CD4-positive, alpha-beta T cell treated with Interleukin-17A for 4 hours (primary cell): ENCODE results near the gene CLTCL1.

Source experiments
- DNase-seq: peaks from one replicate; pipeline ENCODE4 v3.0.0-alpha.2; 2020; ENCODE audit warnings: mixed read lengths

Gene CLTCL1

GRCh38 chr22:19194766-19195536 lies 96.6 kb downstream of the CLTCL1 start:
- no peak for DNase-seq

- DNase-seq: no peak
Observed at GRCh38 chr22:19193879-19194278, 97.6 kb downstream of the CLTCL1 start.

GRCh38 chr22:19187716-19188563 lies 103.6 kb downstream of the CLTCL1 start:
- DNase-seq: no peak

GRCh38 chr22:19184276-19184997 lies 107.1 kb downstream of the CLTCL1 start:
- DNase-seq: no peak

DNA sequence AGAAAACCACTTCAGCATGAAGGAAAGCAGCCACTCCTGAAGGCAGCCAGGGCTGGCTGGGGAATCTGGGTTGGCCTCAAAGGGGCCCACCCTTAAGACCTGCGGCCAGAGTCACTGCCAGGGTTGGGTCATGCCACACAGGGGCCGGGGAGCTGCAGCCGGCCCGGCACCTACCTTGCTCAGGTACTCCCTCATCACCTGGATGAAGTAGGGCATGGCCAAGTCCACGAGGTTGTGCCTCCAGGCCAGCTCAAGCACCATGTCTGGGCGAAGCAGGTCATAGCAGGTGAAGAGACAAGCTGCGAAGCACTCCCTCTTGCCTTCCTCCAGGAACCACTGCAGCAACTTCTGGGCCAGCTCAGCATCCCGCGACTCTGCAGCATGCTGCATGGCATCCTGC lies 108.3 kb downstream of the CLTCL1 start:
- DNase-seq: no peak

GRCh38 chr22:19182472-19183157 lies 108.9 kb downstream of the CLTCL1 start:
- DNase-seq: no peak

DNA sequence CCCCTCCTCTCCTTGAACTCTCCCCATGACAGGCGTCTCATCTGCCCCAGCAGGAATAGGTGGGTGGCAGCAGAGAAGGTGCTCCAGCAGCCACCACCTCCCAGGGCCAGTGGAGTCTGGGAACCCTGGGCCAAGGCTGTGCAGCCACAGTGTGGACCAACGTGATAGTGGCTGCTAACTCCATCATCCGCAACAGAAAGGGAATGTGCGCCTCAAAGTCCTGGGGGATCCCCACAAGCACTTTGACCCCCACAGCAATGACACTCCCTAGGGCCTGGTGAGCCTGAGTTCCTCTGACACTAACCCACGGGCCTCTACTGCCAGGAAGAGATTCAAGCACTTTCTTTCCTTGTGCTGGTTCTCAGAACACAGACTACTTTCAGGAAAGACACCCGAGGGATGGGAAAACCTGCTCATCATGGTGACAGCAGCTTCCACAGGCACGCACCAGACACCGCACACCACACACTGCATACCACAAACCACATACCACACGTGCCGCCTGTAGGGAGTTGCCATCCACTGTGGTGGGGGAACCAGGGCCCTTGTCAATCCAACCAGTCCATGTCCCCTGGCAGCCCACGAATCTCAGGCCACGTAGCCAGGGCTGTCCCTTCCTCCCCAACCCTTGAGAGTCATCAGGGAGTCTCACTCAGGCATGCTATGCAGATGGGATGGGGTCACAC lies 109.6 kb downstream of the CLTCL1 start:
- DNase-seq: no peak

DNA sequence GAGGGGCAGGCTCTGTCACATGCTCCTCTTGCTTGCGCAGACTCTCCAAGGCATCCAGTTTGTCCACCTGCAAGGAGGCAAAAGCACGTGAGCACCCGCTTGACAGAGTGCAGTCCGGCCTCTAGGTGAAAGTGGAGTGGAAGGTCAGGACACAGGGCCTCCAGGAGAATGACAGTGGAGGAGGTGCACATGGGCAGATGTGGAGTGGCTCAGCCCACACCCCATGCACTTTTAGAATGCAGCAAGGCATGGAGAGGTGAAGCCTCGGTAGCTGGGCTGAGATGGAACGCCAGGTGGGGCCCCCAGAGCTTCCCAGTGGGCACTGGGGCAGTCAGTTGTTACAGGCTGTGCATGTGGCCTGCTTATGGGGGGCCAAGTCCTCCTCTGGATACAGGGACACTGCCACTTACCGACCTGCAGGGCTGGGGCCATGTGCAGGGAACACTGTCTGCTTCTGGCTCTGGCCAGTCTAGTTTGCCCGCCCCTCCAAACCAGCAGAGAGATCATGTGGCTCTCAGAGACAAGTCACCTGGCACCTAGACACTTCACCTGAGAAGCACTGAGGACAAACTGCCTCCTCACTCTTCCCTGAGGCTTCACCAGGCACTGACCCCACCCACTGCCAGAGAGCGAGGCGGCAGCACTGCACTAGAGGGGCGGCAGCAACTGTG lies 110.6 kb downstream of the CLTCL1 start:
- DNase-seq: no peak

GRCh38 chr22:19180234-19180633 lies 111.3 kb downstream of the CLTCL1 start:
- DNase-seq: no peak

- DNase-seq: peak; percentile 57
Observed at GRCh38 chr22:19179497-19180048, 111.9 kb downstream of the CLTCL1 start.

GRCh38 chr22:19178657-19179496 lies 112.6 kb downstream of the CLTCL1 start, which contains the start of gene SLC25A1:
SLC25A1 (minus strand) TSS chr22:19178736; CDS start chr22:19178673, 63 bp downstream.
- DNase-seq: peak; percentile 95

GRCh38 chr22:19178065-19178656 lies 113.4 kb downstream of the CLTCL1 start:
- peak; percentile 71 for DNase-seq

- DNase-seq: no peak
Observed at GRCh38 chr22:19177164-19178064, 114.1 kb downstream of the CLTCL1 start.

DNA sequence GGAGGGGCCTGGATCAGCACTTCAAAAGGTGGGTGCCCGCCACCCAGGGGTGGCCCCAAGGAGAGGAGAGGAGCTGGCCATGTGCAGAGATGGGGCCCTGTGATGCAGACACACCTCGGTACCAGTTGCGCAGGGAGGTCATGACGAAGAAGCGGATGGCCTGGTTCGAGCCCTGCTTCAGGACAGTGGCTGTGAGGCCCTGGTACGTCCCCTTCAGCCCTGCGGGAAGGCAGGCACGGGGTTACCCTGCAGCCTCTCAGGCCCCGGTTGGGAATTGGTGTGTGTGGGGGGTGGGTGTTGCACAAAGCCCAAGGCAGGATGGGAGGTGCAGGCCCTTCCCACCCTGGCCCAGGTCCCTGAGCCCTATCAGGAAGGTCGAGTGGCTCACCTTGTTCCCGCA lies 114.8 kb downstream of the CLTCL1 start:
- DNase-seq: no peak

- DNase-seq: no peak
Observed at GRCh38 chr22:19176175-19176643, 115.3 kb downstream of the CLTCL1 start.

DNA sequence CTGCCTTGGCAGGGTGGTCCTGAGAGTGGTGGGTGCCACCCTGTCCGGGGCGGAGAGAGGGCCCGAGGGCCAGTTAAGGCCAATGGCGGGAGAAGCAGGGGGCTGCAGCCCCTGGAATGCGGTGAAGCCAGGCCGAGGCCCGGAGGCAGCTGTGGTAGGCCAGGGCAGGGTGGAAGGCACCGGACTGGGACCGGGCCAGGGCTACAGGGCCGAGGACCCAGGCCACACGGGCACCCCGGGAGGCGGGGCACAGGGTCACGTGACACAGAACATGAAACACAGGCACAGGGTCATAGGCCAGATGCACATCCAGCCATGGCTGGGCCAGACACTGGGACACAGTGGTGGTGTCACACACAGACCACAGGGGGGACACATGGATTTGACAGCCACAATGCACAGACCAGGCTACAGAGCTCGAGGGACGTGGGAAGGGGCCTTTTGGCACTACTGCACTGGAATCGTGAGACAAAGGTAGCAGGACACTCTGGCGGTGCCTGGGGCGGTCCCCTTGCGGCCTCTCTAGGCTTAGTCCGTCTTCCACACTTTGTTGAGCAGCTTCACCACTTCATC lies 115.8 kb downstream of the CLTCL1 start:
- DNase-seq: no peak

DNA sequence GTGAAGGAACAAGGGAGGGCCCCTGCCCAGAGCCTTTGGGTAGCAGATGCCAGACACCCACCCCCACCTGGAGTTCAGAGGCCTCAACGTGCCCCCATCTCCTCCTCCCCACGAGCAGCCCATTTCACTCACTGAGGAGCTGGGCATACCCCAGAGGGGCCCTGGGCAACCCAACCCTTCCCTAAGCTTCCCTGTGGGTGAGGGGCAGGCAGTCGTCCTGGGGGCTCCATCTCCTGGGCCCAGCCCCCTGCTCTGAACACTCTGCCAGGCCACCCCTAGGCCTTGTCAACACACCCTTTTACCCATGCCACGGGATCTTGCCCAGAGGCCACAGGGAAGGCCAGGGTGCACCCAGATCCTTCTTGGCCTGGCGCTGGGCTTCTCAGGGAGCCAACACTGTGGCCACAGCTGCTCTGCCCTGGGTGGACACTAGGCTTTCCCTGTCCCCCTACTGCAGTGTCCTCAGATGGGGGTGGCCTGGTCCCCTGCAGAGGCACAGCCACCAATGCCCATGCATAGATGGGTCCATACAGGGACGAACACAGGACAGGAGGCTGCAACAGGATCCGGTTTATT lies 116.4 kb downstream of the CLTCL1 start:
- no peak for DNase-seq
